Muscle layer of colon (tissue), 2 donors: ENCODE results near the gene ZNF205.
"Not testable (repeated sequence)": the region's sequence is repeated elsewhere in the genome, so short reads cannot be mapped to it uniquely, and the experiment has no call there.

Experiments
- H3K27ac ChIP-seq: one replicate; pipeline ENCODE4 v1.7.0; 2013; ENCODE audit warnings: low read depth, mild to moderate bottlenecking, low read length, moderate library complexity
- H3K27me3 ChIP-seq, 2 donors: one replicate each; pipeline ENCODE4 v1.7.0; 2013; ENCODE audit warnings: low read length in 2 of 2, mild to moderate bottlenecking in 2 of 2; ENCODE audit not compliant: insufficient read depth in 2 of 2, control insufficient read depth in 1 of 2
- H3K36me3 ChIP-seq: one replicate; pipeline ENCODE4 v1.7.0; 2013; ENCODE audit warnings: mild to moderate bottlenecking, low read length; ENCODE audit not compliant: insufficient read depth
- H3K4me1 ChIP-seq: one replicate; pipeline ENCODE4 v1.7.0; 2013; ENCODE audit warnings: mild to moderate bottlenecking, low read length; ENCODE audit not compliant: insufficient read depth
- H3K4me3 ChIP-seq, 2 donors: one replicate each; pipeline ENCODE4 v1.7.0; 2013; ENCODE audit warnings: low read length in 2 of 2, low read depth in 1 of 2, mild to moderate bottlenecking in 1 of 2, moderate library complexity in 1 of 2
- H3K9ac ChIP-seq: one replicate; pipeline ENCODE4 v1.7.0; 2013; ENCODE audit warnings: low read length
- H3K9me3 ChIP-seq: one replicate; pipeline ENCODE4 v1.7.0; 2013; ENCODE audit warnings: mild to moderate bottlenecking, low read length
- donor health status: abdominal sarcoma.
- donor health status: Adenocarcinoma of cecum.

The ZNF205 gene

GRCh38 chr16:3157229-3158025 is 45.0 kb downstream of the ZNF205 start:
- H3K27me3 ChIP-seq = peaks cover 0 to 17% of the 10 kb centered on the region in 2 donors
- no peaks in the 10 kb centered on the region for H3K36me3 ChIP-seq
- H3K9me3 ChIP-seq = no peaks in the 10 kb centered on the region
- H3K27ac ChIP-seq = no peak overlapping the region
- peak overlapping the region; percentile 33 for H3K9ac ChIP-seq
- H3K4me1 ChIP-seq = no peaks in the 10 kb centered on the region
- H3K4me3 ChIP-seq = peak overlapping the region in 1 of 2 donors; percentile 87

DNA sequence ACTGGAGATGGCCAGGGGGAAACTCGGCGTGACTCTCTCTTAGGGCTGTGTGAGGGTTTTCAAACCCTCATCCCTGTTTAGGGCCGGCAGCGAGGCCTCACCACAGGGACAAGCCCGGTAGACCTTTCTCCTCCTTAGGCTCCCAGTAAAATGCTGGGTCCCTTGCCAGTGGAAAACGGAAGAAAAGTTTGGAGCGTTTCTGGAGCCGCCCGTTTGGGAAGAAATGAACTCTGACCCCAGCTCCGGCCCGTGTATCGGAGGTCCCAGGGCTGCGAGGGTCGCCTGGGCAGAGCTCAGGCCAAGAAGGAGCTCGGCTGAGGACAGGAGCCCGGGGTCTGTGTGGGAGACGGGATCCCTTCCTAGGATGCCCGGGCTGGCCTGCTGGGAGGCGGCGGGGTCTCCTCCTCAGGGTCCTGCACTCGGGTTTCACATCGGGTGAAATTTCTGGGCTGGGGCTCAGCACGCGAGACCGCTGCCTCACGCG is 45.7 kb downstream of the ZNF205 start:
- H3K27me3 ChIP-seq = peaks cover 0 to 17% of the 10 kb centered on the region in 2 donors
- peak overlapping the region; percentile 33 for H3K9ac ChIP-seq
- H3K9me3 ChIP-seq = no peaks in the 10 kb centered on the region
- H3K4me1 ChIP-seq = no peaks in the 10 kb centered on the region
- peak overlapping the region; percentile 21 for H3K27ac ChIP-seq
- no peaks in the 10 kb centered on the region for H3K36me3 ChIP-seq
- H3K4me3 ChIP-seq = peak overlapping the region; percentile 59 to 87

GRCh38 chr16:3158510-3159314 is 46.3 kb downstream of the ZNF205 start:
- H3K36me3 ChIP-seq = no peaks in the 10 kb centered on the region
- H3K4me1 ChIP-seq = no peaks in the 10 kb centered on the region
- H3K27me3 ChIP-seq = peaks cover 0 to 17% of the 10 kb centered on the region in 2 donors
- H3K27ac ChIP-seq = peak overlapping the region; percentile 21
- peak overlapping the region; percentile 33 for H3K9ac ChIP-seq
- peak overlapping the region; percentile 59 to 87 for H3K4me3 ChIP-seq
- no peaks in the 10 kb centered on the region for H3K9me3 ChIP-seq

DNA sequence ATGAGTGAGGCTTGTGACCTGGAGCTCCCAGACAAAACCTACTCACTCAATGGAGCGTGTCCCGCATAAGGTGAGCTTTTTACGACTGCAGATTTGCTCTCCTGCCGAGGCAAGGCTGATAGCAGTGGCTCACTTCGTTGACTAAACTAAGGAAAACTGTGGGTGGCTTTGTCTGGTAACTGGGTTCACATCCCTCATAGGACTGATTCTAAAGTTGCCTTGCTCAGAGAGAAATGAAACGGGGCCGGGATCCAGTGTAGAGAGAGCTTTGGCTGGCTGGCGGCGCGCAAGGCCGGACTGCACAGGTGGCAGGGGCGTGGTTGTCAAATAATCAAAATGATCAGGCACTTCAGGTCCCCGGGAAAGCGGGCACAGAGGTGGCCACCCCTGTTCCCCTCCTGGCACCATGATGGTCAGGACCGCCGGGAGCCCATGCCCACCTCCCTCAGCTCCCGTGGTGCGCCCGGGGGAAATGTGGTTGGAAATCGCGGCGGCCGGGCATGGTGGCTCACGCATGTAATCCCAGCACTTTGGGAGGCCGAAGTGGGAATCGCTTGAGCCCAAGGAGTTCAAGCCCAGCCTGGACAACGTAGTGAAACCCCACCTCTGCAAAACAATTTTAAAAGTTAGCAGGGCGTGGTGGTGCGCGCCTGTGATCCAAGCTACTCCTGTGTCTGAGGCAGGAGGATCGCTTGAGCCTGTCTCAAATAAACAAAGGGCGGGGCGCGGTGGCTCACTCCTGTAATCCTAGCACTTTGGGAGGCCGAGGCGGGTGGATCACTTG is 49.0 kb downstream of the ZNF205 start:
- Histone ChIP-seq H3K27me3 (peaks cover 0 to 22% of the 10 kb centered on the region in 2 donors), H3K27ac (no peak overlapping the region), H3K4me1 (no peaks in the 10 kb centered on the region), H3K4me3 (no peak overlapping the region), H3K9me3 (no peaks in the 10 kb centered on the region), H3K36me3 (no peaks in the 10 kb centered on the region), H3K9ac (no peak overlapping the region)

DNA sequence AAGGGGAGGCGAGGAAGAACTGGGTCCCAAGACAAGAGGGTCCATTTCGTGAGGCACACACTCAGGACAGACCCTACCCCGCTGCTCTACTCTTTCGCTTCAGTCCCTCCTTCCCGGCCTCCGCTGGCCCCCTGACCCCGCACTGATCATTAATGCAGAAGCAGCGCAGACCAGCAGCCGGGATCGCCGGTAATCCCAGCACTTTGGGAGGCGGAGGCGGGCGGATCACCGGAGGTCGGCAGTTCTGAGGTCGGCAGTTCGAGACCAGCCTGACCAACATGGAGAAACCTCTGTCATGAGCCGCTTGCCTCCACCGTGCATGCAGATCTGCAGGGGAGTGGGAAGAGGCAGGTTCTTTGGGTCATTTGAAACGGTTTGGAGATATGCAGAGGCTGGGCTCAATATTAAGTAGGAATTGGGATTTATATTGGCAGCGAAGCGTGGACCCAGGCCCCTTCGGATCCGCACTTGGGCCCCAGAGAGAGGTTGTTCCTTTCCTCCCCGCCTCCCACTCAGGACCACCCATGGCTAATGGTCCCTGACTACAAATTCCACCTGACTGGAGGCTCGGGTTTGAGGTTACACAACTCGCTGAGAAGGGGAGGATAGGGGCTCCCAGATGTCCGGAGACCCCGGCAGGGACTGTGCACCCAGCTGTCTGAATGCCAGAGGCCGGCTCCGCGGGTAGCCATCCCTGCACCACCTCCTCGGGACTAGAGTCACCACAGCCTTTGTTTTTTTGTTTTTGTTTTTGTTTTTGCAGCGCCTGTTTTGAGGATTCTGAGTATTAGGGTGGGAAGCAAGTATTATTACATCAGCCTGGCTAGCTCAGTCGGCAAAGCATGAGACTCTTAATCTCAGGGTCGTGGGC is 52.0 kb downstream of the ZNF205 start:
- H3K27ac ChIP-seq = no peak overlapping the region
- no peaks in the 10 kb centered on the region for H3K4me1 ChIP-seq

DNA sequence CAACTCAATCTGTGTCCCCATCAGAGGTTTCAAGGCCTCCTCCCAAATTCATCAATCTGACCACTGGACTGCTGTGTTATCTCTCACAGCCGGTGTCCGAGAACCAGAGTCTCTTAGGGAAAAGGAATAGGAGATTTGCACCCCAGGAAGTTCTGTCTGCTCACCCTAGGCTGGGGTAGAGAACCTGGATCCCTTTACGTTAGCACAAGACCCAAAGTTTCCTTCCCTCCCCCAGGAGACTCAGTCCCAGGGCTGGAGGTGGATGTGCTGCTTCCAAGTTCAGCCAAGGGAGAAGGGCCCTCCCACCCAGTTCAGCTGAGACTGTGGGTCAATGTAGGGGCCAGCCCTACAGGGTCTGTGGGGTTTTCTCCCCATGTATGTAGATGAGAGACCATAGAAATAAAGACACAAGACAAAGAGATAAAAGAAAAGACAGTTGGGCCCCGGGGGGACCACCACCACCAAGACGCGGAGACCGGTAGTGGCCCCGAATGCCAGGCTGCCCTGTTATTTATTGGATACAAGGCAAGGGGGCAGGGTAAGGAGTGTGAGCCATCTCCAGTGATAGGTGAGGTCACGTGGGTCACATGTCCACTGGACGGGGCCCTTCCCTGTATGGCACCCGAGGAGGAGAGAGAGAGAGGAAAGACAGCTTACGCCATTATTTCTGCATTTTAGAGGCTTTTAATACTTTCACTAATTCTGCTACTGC is 52.9 kb downstream of the ZNF205 start:
- Histone ChIP-seq H3K4me3 (peak overlapping the region in 1 of 2 donors; percentile 45), H3K27me3 (peaks cover 15 to 36% of the 10 kb centered on the region in 2 donors), H3K36me3 (no peaks in the 10 kb centered on the region), H3K4me1 (peaks cover under 1% of the 10 kb centered on the region), H3K27ac (no peak overlapping the region), H3K9me3 (no peaks in the 10 kb centered on the region), H3K9ac (no peak overlapping the region)

More for the DNA sequence above, 52.0 kb downstream of the ZNF205 start:
- Histone ChIP-seq H3K27me3 (peaks cover 8 to 33% of the 10 kb centered on the region in 2 donors), H3K4me3 (no peak overlapping the region), H3K9me3 (no peaks in the 10 kb centered on the region), H3K9ac (no peak overlapping the region), H3K36me3 (no peaks in the 10 kb centered on the region)

GRCh38 chr16:3166505-3166886 is 54.1 kb downstream of the ZNF205 start:
- Histone ChIP-seq H3K9me3 (no peaks in the 10 kb centered on the region), H3K36me3 (no peaks in the 10 kb centered on the region), H3K27ac (no peak overlapping the region), H3K9ac (no peak overlapping the region), H3K27me3 (peaks cover 27 to 43% of the 10 kb centered on the region in 2 donors), H3K4me1 (peaks cover 12% of the 10 kb centered on the region), H3K4me3 (no peak overlapping the region)

GRCh38 chr16:3168729-3169128 is 56.3 kb downstream of the ZNF205 start:
- H3K36me3 ChIP-seq, H3K4me3 ChIP-seq, H3K9me3 ChIP-seq, H3K27ac ChIP-seq, H3K9ac ChIP-seq: not testable (repeated sequence)
- H3K27me3 ChIP-seq = peaks cover 42 to 62% of the 10 kb centered on the region in 2 donors
- peaks cover 13% of the 10 kb centered on the region for H3K4me1 ChIP-seq
